Measurements from ENCODE around the gene RBM17.

Gene RBM17

GRCh38 chr10:6089334-6090219 is 743 bp downstream of the RBM17 start:
- Mint-ChIP-seq H3K36me3 (ENCODE audit: low read depth) (no peaks in the 10 kb centered on the region), H3K4me3 (peak overlapping the region; percentile 86 to 95 (median 91)), H3K9me3 (no peaks in the 10 kb centered on the region), H3K4me1 (peaks cover 46% of the 10 kb centered on the region), H3K27ac (peak overlapping the region; percentile 70 to 88 (median 81)), H3K27me3 (ENCODE audit: low read depth) (peaks cover 8% of the 10 kb centered on the region)
- TF ChIP-seq CTCF (IDR thresholded peaks at IDR 0.05; ENCODE audit: unreplicated experiment in 3 of 3): no peak

GRCh38 chr10:6091630-6092029 is 2.8 kb downstream of the RBM17 start:
- no peaks in the 10 kb centered on the region for H3K9me3 Mint-ChIP-seq
- peak overlapping the region; percentile 62 to 75 (median 63) for H3K4me3 Mint-ChIP-seq
- H3K27ac Mint-ChIP-seq: peak overlapping the region in 1 of 3 experiments; percentile 19
- H3K36me3 Mint-ChIP-seq (ENCODE audit: low read depth): no peaks in the 10 kb centered on the region
- TF ChIP-seq CTCF (IDR thresholded peaks at IDR 0.05; ENCODE audit: unreplicated experiment in 3 of 3): no peak
- peaks cover 49% of the 10 kb centered on the region for H3K4me1 Mint-ChIP-seq
- peaks cover 3% of the 10 kb centered on the region for H3K27me3 Mint-ChIP-seq (ENCODE audit: low read depth)

GRCh38 chr10:6092731-6093130 is 3.9 kb downstream of the RBM17 start:
- no peak for TF ChIP-seq CTCF (IDR thresholded peaks at IDR 0.05; ENCODE audit: unreplicated experiment in 3 of 3)
- Mint-ChIP-seq H3K4me1 (peaks cover 49% of the 10 kb centered on the region), H3K36me3 (ENCODE audit: low read depth) (peaks cover 9% of the 10 kb centered on the region), H3K9me3 (no peaks in the 10 kb centered on the region), H3K27ac (no peak overlapping the region), H3K27me3 (ENCODE audit: low read depth) (peaks cover 3% of the 10 kb centered on the region), H3K4me3 (no peak overlapping the region)

DNA sequence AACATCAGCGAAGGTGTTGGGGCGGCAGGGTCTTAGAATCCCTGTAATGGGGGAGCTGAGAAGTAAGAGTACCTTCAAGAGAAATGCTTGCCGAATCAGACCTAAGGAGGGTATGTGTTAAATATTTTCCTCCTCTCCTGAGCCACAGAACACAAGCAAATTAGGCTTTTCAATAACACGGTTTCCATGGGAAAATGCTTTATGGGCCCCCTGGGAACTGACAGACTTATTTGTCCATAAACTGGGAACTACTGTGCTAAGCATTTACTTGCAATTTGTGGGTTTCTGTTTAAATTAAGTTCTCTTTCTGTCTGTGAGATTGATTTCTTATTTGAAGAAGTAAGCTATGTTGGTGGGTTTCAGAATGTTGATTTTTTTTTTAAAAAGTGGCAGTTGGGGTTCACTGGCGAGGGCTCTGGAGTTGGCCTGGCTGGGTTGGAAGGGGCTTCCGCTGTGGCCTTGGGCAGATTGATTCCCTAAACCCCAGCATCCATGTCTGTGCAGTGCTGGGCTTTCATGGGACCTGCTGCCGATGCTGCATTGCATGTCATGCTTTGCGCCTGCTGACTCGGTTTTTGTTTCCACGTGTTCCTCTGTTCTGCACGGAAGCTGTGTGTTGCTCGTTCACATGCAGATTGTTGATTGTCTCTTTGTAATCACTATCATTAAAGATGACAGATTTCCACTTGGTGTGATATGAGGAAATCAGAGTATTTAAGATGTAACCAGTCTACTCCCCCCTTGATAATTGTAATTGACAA is 7.2 kb downstream of the RBM17 start:
- no peak for TF ChIP-seq CTCF (IDR thresholded peaks at IDR 0.05; ENCODE audit: unreplicated experiment in 3 of 3)
- Mint-ChIP-seq H3K36me3 (ENCODE audit: low read depth) (peaks cover 26% of the 10 kb centered on the region), H3K27me3 (ENCODE audit: low read depth) (no peaks in the 10 kb centered on the region), H3K4me3 (no peak overlapping the region), H3K9me3 (no peaks in the 10 kb centered on the region), H3K27ac (no peak overlapping the region), H3K4me1 (peaks cover 28% of the 10 kb centered on the region)

DNA sequence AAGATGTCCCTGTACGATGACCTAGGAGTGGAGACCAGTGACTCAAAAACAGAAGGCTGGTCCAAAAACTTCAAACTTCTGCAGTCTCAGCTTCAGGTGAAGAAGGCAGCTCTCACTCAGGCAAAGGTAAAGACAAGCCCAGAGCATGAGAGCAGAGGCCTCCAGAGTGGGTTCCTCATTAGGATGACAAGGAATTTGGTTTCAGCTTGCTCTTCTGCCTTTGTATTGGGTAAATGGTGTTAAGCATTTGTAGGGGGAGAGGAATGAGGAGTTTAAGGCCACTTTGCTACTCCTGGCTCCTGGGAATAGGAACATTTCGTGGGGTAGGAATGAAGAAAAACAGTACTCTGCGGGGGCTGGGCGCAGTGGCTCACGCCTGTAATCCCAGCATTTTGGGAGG is 8.2 kb downstream of the RBM17 start:
- Mint-ChIP-seq H3K27me3 (ENCODE audit: low read depth) (no peaks in the 10 kb centered on the region), H3K36me3 (ENCODE audit: low read depth) (peaks cover 36% of the 10 kb centered on the region), H3K27ac (no peak overlapping the region), H3K4me1 (peaks cover 19% of the 10 kb centered on the region), H3K4me3 (no peak overlapping the region), H3K9me3 (no peaks in the 10 kb centered on the region)
- no peak for TF ChIP-seq CTCF (IDR thresholded peaks at IDR 0.05; ENCODE audit: unreplicated experiment in 3 of 3)
